ENCODE measurements around the gene TPCN2.
"Not testable (repeated sequence)": the region's sequence is repeated elsewhere in the genome, so short reads cannot be mapped to it uniquely, and the experiment has no call there.

TPCN2 gene

GRCh38 chr11:69048694-69049489 lies at the start of gene TPCN2:
Gene TPCN2, plus strand, starts transcription at chr11:69048932. Its CDS starts 66 bp downstream, at chr11:69048998.
- TF ChIP-seq CTCF (IDR thresholded peaks at IDR 0.05; ENCODE audit: low read depth, low read length, missing control alignments) = no peak
- peak; percentile 89 for DNase-seq (ENCODE audit: extremely low read depth, low read depth)
- H3K4me3 ChIP-seq (replicated peaks; ENCODE audit: low read depth, low read length) = peak within 1 kb of the TSS; percentile 81

DNA sequence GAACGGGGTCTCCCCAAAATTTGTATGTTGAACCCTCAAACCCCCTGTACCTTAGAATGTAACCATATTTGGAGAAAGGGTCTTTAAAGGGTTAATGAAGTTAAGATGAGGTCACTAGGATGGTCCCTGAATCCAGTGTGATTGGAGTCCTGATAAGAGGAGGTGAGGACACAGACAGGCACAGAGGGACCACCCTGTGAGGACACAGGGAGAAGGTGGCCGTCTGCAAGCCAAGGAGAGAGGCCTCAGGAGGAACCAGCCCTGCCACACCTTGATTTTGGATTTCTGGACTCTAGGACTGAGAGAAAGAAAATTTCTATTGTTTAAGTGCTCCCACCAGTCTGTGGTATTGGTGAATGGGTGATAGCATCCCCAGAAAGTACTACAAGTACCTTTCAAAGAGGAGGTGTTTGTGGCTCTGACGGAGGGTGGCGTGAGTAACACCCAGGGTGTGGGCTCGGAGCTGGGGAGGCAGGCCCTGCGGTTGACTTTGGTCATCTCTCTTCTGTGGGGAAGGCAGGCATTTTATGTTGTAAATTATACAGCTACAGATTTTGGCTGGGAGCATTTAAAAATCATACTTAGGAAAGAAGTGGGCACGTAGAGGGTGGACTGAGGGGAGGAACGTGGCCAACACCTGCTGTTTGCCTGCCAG lies 49.5 kb upstream of the TPCN2 start:
- no peak for TF ChIP-seq CTCF (IDR thresholded peaks at IDR 0.05; ENCODE audit: low read depth, low read length, missing control alignments)
- no peak for DNase-seq (ENCODE audit: extremely low read depth, low read depth)
- H3K4me3 ChIP-seq (replicated peaks; ENCODE audit: low read depth, low read length) = no peak overlapping the region

DNA sequence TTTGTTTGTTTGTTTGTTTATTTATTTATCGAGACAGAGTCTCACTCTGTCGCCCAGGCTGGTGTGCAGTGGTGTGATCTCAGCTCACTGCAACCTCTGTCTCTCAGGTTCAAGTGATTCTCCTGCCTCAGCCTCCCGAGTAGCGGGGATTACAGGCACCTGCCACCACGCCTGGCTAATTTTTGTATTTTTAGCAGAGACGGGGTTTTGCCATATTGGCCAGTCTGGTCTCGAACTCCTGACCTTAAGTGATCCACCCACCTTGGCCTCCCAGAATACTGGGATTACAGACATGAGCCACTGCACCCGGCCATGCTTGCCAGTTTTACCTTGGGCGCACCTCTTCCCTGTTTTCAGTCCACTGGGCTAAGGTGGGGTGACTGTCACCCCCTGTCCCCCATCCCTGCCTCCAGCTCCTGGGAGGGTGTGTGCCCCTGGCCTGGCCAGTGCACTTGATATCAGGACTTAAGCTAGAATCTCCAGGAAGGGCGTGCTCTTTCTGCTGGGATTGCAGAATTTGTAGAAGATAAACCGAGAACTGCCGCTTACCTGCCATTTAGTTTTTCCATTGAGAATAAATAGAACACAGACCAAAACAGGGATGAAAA lies 48.9 kb upstream of the TPCN2 start:
- DNase-seq (ENCODE audit: extremely low read depth, low read depth); H3K4me3 ChIP-seq (replicated peaks; ENCODE audit: low read depth, low read length): not testable (repeated sequence)

- no peak overlapping the region for H3K4me3 ChIP-seq (replicated peaks; ENCODE audit: low read depth, low read length)
- DNase-seq (ENCODE audit: extremely low read depth, low read depth) = no peak
- TF ChIP-seq CTCF (IDR thresholded peaks at IDR 0.05; ENCODE audit: low read depth, low read length, missing control alignments) = no peak
These were observed 48.3 kb upstream of the TPCN2 start for GRCh38 chr11:69000391-69000790.

GRCh38 chr11:69000831-69001242 lies 47.9 kb upstream of the TPCN2 start:
- H3K4me3 ChIP-seq (replicated peaks; ENCODE audit: low read depth, low read length) = no peak overlapping the region
- DNase-seq (ENCODE audit: extremely low read depth, low read depth) = peak; percentile 72
- TF ChIP-seq CTCF (IDR thresholded peaks at IDR 0.05; ENCODE audit: low read depth, low read length, missing control alignments) = peak; percentile 63

- TF ChIP-seq CTCF (IDR thresholded peaks at IDR 0.05; ENCODE audit: low read depth, low read length, missing control alignments) = no peak
- DNase-seq (ENCODE audit: extremely low read depth, low read depth) = no peak
- no peak overlapping the region for H3K4me3 ChIP-seq (replicated peaks; ENCODE audit: low read depth, low read length)
These were observed 47.3 kb upstream of the TPCN2 start for GRCh38 chr11:69001243-69002081.
